Natural killer cell treated with Interleukin-12 subunit alpha and Interleukin-12 subunit beta and Interleukin-15 and Interleukin-18, amount 100 ng/mL, for 72 hours (primary cell): Measurements from ENCODE around the gene TLE6. TPM values are rescaled to one million over a fixed set of nuclear protein-coding genes. Genes with fewer than 3 reads are reported as not detected.
"Not testable (repeated sequence)": the region's sequence is repeated elsewhere in the genome, so short reads cannot be mapped to it uniquely, and the experiment has no call there.

Experiments used
- ATAC-seq, 2 donors: fragments of 150-1000 bp; cut with Tn5 transposase in 1 of 2; sonication (Bioruptor Pico), chemical (Tn5 transposase) in 1 of 2; 2 replicates each; pipeline ENCODE4 v1.10.0; 2021
- DNase-seq: peaks from one replicate; pipeline ENCODE4 v3.0.0; 2022; ENCODE audit warnings: low spot score
- H3K27ac Mint-ChIP-seq, 2 donors: 1 replicate in 1 of 2; 2 replicates in 1 of 2; pipeline ENCODE4 v1.8.0; 2022; ENCODE audit warnings: mixed read lengths in 2 of 2, mild to moderate bottlenecking in 1 of 2, moderate library complexity in 1 of 2
- H3K27me3 Mint-ChIP-seq, 2 donors: 1 replicate in 1 of 2; 2 replicates in 1 of 2; pipeline ENCODE4 v1.8.0; 2022; ENCODE audit warnings: mixed read lengths in 2 of 2
- H3K36me3 Mint-ChIP-seq: one replicate; pipeline ENCODE4 v1.8.0; 2022; ENCODE audit warnings: mixed read lengths
- H3K4me1 Mint-ChIP-seq, 2 donors: 1 replicate in 1 of 2; 2 replicates in 1 of 2; pipeline ENCODE4 v1.8.0; 2022; ENCODE audit warnings: low read depth in 2 of 2, mixed read lengths in 2 of 2, mild to moderate bottlenecking in 1 of 2
- H3K4me3 Mint-ChIP-seq: one replicate; pipeline ENCODE4 v1.8.0; 2022; ENCODE audit warnings: mixed read lengths
- H3K9me3 Mint-ChIP-seq: 2 replicates; pipeline ENCODE4 v1.8.0; 2022; ENCODE audit warnings: mixed read lengths
- total RNA-seq, 2 donors: library from RNA; stranded (reverse); gene quantifications; one replicate each; pipeline ENCODE4 v1.2.3, GENCODE V29; 2022

Gene TLE6
- 1 to 10 TPM in 1 of 2 donors, under 1 TPM in 1; 0.45 to 1.8 TPM for total RNA-seq

GRCh38 chr19:2977001-2977745, at the start of gene TLE6:
Gene TLE6, plus strand, starts transcription at chr19:2977564. Its CDS starts 670 bp downstream, at chr19:2978234.
- H3K27me3 Mint-ChIP-seq = peaks cover 6 to 15% of the 10 kb centered on the region in 2 donors
- H3K36me3 Mint-ChIP-seq = no peaks in the 10 kb centered on the region
- H3K4me1 Mint-ChIP-seq = peaks cover 5 to 13% of the 10 kb centered on the region in 2 donors
- no peaks in the 10 kb centered on the region for H3K9me3 Mint-ChIP-seq
- peak within 1 kb of the TSS; percentile 43 to 76 for H3K27ac Mint-ChIP-seq
- peak within 1 kb of the TSS; percentile 79 for H3K4me3 Mint-ChIP-seq
- DNase-seq (peak; percentile 96), ATAC-seq (peak; percentile 99)

GRCh38 chr19:2933490-2933910, 43.9 kb upstream of the TLE6 start:
- H3K27ac Mint-ChIP-seq = no peak overlapping the region
- H3K4me1 Mint-ChIP-seq = peaks cover 0 to 4% of the 10 kb centered on the region in 2 donors
- no peak for DNase-seq
- H3K9me3 Mint-ChIP-seq = peaks cover 20% of the 10 kb centered on the region
- peaks cover 39% of the 10 kb centered on the region for H3K36me3 Mint-ChIP-seq
- no peaks in the 10 kb centered on the region for H3K27me3 Mint-ChIP-seq
- ATAC-seq = no peak
- no peak overlapping the region for H3K4me3 Mint-ChIP-seq

- not testable (repeated sequence) for ATAC-seq, H3K27me3 Mint-ChIP-seq, H3K27ac Mint-ChIP-seq, H3K4me1 Mint-ChIP-seq, DNase-seq, H3K4me3 Mint-ChIP-seq
- Mint-ChIP-seq H3K36me3 (peaks cover 32% of the 10 kb centered on the region), H3K9me3 (peaks cover 16% of the 10 kb centered on the region)
Measured at GRCh38 chr19:2935863-2936262, 41.5 kb upstream of the TLE6 start.

- Mint-ChIP-seq H3K4me3 (peak overlapping the region; percentile 94), H3K4me1 (peaks cover 15 to 23% of the 10 kb centered on the region in 2 donors), H3K27me3 (no peaks in the 10 kb centered on the region), H3K36me3 (no peaks in the 10 kb centered on the region), H3K9me3 (no peaks in the 10 kb centered on the region), H3K27ac (no peak overlapping the region)
- ATAC-seq (no peak), DNase-seq (no peak)
Measured at GRCh38 chr19:2942928-2943640, 34.3 kb upstream of the TLE6 start.

GRCh38 chr19:2944403-2944774, 33.0 kb upstream of the TLE6 start:
- H3K4me3 Mint-ChIP-seq = peak overlapping the region; percentile 94
- no peaks in the 10 kb centered on the region for H3K27me3 Mint-ChIP-seq
- H3K36me3 Mint-ChIP-seq = no peaks in the 10 kb centered on the region

GRCh38 chr19:2944775-2945574, 32.4 kb upstream of the TLE6 start, which contains the start of gene ZNF77:
Gene ZNF77, minus strand, starts transcription at chr19:2944971. Its CDS starts 131 bp downstream, at chr19:2944840.
- Mint-ChIP-seq H3K9me3 (no peaks in the 10 kb centered on the region), H3K4me1 (peaks cover 27 to 35% of the 10 kb centered on the region in 2 donors), H3K27me3 (no peaks in the 10 kb centered on the region), H3K4me3 (peak within 1 kb of the TSS; percentile 94), H3K36me3 (no peaks in the 10 kb centered on the region), H3K27ac (peak within 1 kb of the TSS; percentile 87 to 88)
- DNase-seq (peak; percentile 98), ATAC-seq (peak; percentile 99)

More at GRCh38 chr19:2944403-2944774, 33.0 kb upstream of the TLE6 start:
- DNase-seq = no peak
- H3K27ac Mint-ChIP-seq = peak overlapping the region; percentile 87 to 88
- ATAC-seq = no peak
- peaks cover 21 to 30% of the 10 kb centered on the region in 2 donors for H3K4me1 Mint-ChIP-seq
- no peaks in the 10 kb centered on the region for H3K9me3 Mint-ChIP-seq

GRCh38 chr19:2945575-2946184, 31.7 kb upstream of the TLE6 start:
- Mint-ChIP-seq H3K4me3 (peak overlapping the region; percentile 94), H3K27ac (peak overlapping the region; percentile 87 to 88), H3K36me3 (no peaks in the 10 kb centered on the region), H3K27me3 (no peaks in the 10 kb centered on the region), H3K9me3 (no peaks in the 10 kb centered on the region), H3K4me1 (peaks cover 29 to 36% of the 10 kb centered on the region in 2 donors)
- no peak for DNase-seq
- no peak for ATAC-seq

- peaks cover 19 to 27% of the 10 kb centered on the region in 2 donors for H3K4me1 Mint-ChIP-seq
- H3K36me3 Mint-ChIP-seq = no peaks in the 10 kb centered on the region
- H3K9me3 Mint-ChIP-seq = no peaks in the 10 kb centered on the region
- DNase-seq (no peak), ATAC-seq (peak in 1 of 2 donors; percentile 0)
- peak overlapping the region; percentile 87 for H3K4me3 Mint-ChIP-seq
- no peaks in the 10 kb centered on the region for H3K27me3 Mint-ChIP-seq
- H3K27ac Mint-ChIP-seq = peak overlapping the region; percentile 92 to 99
Measured at GRCh38 chr19:2949939-2950285, 27.5 kb upstream of the TLE6 start.

GRCh38 chr19:2950286-2951124, 26.9 kb upstream of the TLE6 start:
- Mint-ChIP-seq H3K4me3 (peak overlapping the region; percentile 87), H3K27ac (peak overlapping the region; percentile 92 to 99), H3K36me3 (no peaks in the 10 kb centered on the region), H3K9me3 (no peaks in the 10 kb centered on the region), H3K4me1 (peaks cover 19 to 24% of the 10 kb centered on the region in 2 donors), H3K27me3 (no peaks in the 10 kb centered on the region)
- peak; percentile 98 to 99 for ATAC-seq
- DNase-seq = peak; percentile 100

- Mint-ChIP-seq H3K4me3 (no peak overlapping the region), H3K4me1 (peaks cover 16 to 19% of the 10 kb centered on the region in 2 donors), H3K27ac (no peak overlapping the region), H3K27me3 (no peaks in the 10 kb centered on the region), H3K36me3 (no peaks in the 10 kb centered on the region), H3K9me3 (no peaks in the 10 kb centered on the region)
- DNase-seq (no peak), ATAC-seq (no peak)
Measured at GRCh38 chr19:2952953-2953481, 24.3 kb upstream of the TLE6 start.

GRCh38 chr19:2957160-2957559, 20.2 kb upstream of the TLE6 start:
- Mint-ChIP-seq H3K27ac (no peak overlapping the region), H3K9me3 (no peaks in the 10 kb centered on the region), H3K4me3 (no peak overlapping the region), H3K27me3 (no peaks in the 10 kb centered on the region), H3K4me1 (peaks cover 0 to 3% of the 10 kb centered on the region in 2 donors), H3K36me3 (no peaks in the 10 kb centered on the region)
- no peak for DNase-seq
- ATAC-seq = no peak

GRCh38 chr19:2960120-2960519, 17.2 kb upstream of the TLE6 start:
- Mint-ChIP-seq H3K36me3 (no peaks in the 10 kb centered on the region), H3K9me3 (no peaks in the 10 kb centered on the region), H3K27ac (no peak overlapping the region), H3K4me1 (peaks cover 0 to 4% of the 10 kb centered on the region in 2 donors), H3K4me3 (no peak overlapping the region), H3K27me3 (no peaks in the 10 kb centered on the region)
- ATAC-seq (no peak), DNase-seq (no peak)
